HG02610 (cell line): ENCODE data around the gene OR4E1.
"Not testable (repeated sequence)": the region's sequence is repeated elsewhere in the genome, so short reads cannot be mapped to it uniquely, and the experiment has no call there.

Source experiments
- ATAC-seq: cut with Tn5 transposase; IDR thresholded peaks from one replicate; pipeline ENCODE4 v1.9.1; 2021; ENCODE audit warnings: mild to moderate bottlenecking, moderate library complexity; ENCODE audit not compliant: unreplicated experiment

The OR4E1 gene

GRCh38 chr14:21673718-21674117, at the start of gene OR4E1:
OR4E1 (minus strand) TSS chr14:21673818; CDS start chr14:21670935, 2,883 bp downstream.
- ATAC-seq: no peak

- ATAC-seq: no peak
Measured at GRCh38 chr14:21721504-21721903, 47.9 kb upstream of the OR4E1 start.

- no peak for ATAC-seq
Measured at GRCh38 chr14:21719841-21720240, 46.2 kb upstream of the OR4E1 start.

- no peak for ATAC-seq
Measured at GRCh38 chr14:21714318-21714929, 40.8 kb upstream of the OR4E1 start.

- ATAC-seq: no peak
Measured at GRCh38 chr14:21712036-21712435, 38.4 kb upstream of the OR4E1 start.

GRCh38 chr14:21711360-21711961, 37.8 kb upstream of the OR4E1 start:
- no peak for ATAC-seq

GRCh38 chr14:21704338-21704737, 30.7 kb upstream of the OR4E1 start:
- ATAC-seq: no peak

GRCh38 chr14:21703357-21704326, 30.0 kb upstream of the OR4E1 start:
- no peak for ATAC-seq

GRCh38 chr14:21702316-21702715, 28.7 kb upstream of the OR4E1 start:
- ATAC-seq: no peak

GRCh38 chr14:21699551-21699950, 25.9 kb upstream of the OR4E1 start:
- ATAC-seq: no peak

GRCh38 chr14:21698538-21698937, 24.9 kb upstream of the OR4E1 start:
- ATAC-seq: not testable (repeated sequence)

- ATAC-seq: not testable (repeated sequence)
Measured at GRCh38 chr14:21697662-21698061, 24.0 kb upstream of the OR4E1 start.

- no peak for ATAC-seq
Measured at GRCh38 chr14:21694425-21694824, 20.8 kb upstream of the OR4E1 start.

GRCh38 chr14:21686468-21686867, 12.8 kb upstream of the OR4E1 start:
- ATAC-seq: no peak

GRCh38 chr14:21680072-21680471, 6.5 kb upstream of the OR4E1 start:
- no peak for ATAC-seq

- ATAC-seq: no peak
Measured at GRCh38 chr14:21675566-21675965, 1.9 kb upstream of the OR4E1 start.

- ATAC-seq: no peak
Measured at GRCh38 chr14:21672116-21672515, 1.5 kb downstream of the OR4E1 start.

GRCh38 chr14:21671371-21671770, 2.2 kb downstream of the OR4E1 start:
- ATAC-seq: no peak

GRCh38 chr14:21669284-21669683, 4.3 kb downstream of the OR4E1 start:
- ATAC-seq: no peak

- no peak for ATAC-seq
Measured at GRCh38 chr14:21668377-21668776, 5.2 kb downstream of the OR4E1 start.

- no peak for ATAC-seq
Measured at GRCh38 chr14:21656980-21657379, 16.6 kb downstream of the OR4E1 start.

GRCh38 chr14:21654215-21654614, 19.4 kb downstream of the OR4E1 start:
- no peak for ATAC-seq
